Naive thymus-derived CD8-positive, alpha-beta T cell (primary cell): Measurements from ENCODE around the gene STK32C. TPM values are rescaled to one million over a fixed set of nuclear protein-coding genes. Genes with fewer than 3 reads are reported as not detected.
"Not testable (repeated sequence)": the region's sequence is repeated elsewhere in the genome, so short reads cannot be mapped to it uniquely, and the experiment has no call there.

Experiments used
- ATAC-seq, 2 donors: fragments of 150-1000 bp; cut with Tn5 transposase in 1 of 2; sonication (Bioruptor Pico), chemical (Tn5 transposase) in 1 of 2; 1 replicate in 1 of 2; 2 replicates in 1 of 2; pipeline ENCODE4 v1.10.0; 2021; ENCODE audit warnings: mild to moderate bottlenecking in 2 of 2, moderate library complexity in 2 of 2
- POLR2A ChIA-PET: fragments of 350-600 bp; sonication (Branson Sonifier 250); formaldehyde crosslinking; loops from one replicate; lab custom pipeline; 2021; ENCODE audit warnings: antibody characterized with exemption; lab: Charles Lee
- DNase-seq, 10 donors: peaks; one replicate each; pipeline versions ENCODE4 v3.0.0 to v3.0.0-alpha.2; 2020 to 2022
- H3K27ac Mint-ChIP-seq, 10 donors: one replicate each; pipeline ENCODE4 v1.8.0; 2020 to 2022; ENCODE audit warnings: mild to moderate bottlenecking in 10 of 10, mixed read lengths in 10 of 10, moderate library complexity in 4 of 10, inconsistent platforms in 1 of 10
- H3K27me3 Mint-ChIP-seq, 5 donors: one replicate each; pipeline ENCODE4 v1.8.0; 2021 to 2022; ENCODE audit warnings: mixed read lengths in 5 of 5
- H3K36me3 Mint-ChIP-seq, 3 donors: one replicate each; pipeline ENCODE4 v1.8.0; 2020 to 2022; ENCODE audit warnings: mixed read lengths in 3 of 3, mild to moderate bottlenecking in 2 of 3, inconsistent platforms in 1 of 3
- H3K4me1 Mint-ChIP-seq, 4 donors: one replicate each; pipeline ENCODE4 v1.8.0; 2021 to 2022; ENCODE audit warnings: mixed read lengths in 4 of 4
- H3K4me3 Mint-ChIP-seq, 10 donors: one replicate each; pipeline ENCODE4 v1.8.0; 2020 to 2022; ENCODE audit warnings: mild to moderate bottlenecking in 10 of 10, mixed read lengths in 10 of 10, moderate library complexity in 6 of 10, inconsistent platforms in 1 of 10
- H3K9me3 Mint-ChIP-seq, 9 donors: one replicate each; pipeline ENCODE4 v1.8.0; 2020 to 2022; ENCODE audit warnings: mixed read lengths in 9 of 9, mild to moderate bottlenecking in 3 of 9, inconsistent platforms in 1 of 9, moderate library complexity in 1 of 9
- polyA plus RNA-seq, 3 donors: library from polyadenylated mRNA; unstranded; fragments of 300-500 nt; fragmentation: Illumina TruSeq; gene quantifications; one replicate each; pipeline ENCODE4 v1.2.3, GENCODE V29; 2021
- total RNA-seq, 8 experiments: library from RNA in 2 of 8; stranded (reverse) in 2 of 8; gene quantifications; one replicate each; pipeline ENCODE4 v1.2.3 and lab custom pipeline; 2021 to 2026

STK32C gene
- total RNA-seq (10 to 100 TPM; 10.2 to 11.2 TPM), polyA plus RNA-seq (1 to 10 TPM; 5.5 to 6.6 (median 5.8) TPM), total RNA-seq (lab: John Stamatoyannopoulos, UW) (7.9 to 16.5 (median 10.1) reads per million in 6 experiments)

DNA sequence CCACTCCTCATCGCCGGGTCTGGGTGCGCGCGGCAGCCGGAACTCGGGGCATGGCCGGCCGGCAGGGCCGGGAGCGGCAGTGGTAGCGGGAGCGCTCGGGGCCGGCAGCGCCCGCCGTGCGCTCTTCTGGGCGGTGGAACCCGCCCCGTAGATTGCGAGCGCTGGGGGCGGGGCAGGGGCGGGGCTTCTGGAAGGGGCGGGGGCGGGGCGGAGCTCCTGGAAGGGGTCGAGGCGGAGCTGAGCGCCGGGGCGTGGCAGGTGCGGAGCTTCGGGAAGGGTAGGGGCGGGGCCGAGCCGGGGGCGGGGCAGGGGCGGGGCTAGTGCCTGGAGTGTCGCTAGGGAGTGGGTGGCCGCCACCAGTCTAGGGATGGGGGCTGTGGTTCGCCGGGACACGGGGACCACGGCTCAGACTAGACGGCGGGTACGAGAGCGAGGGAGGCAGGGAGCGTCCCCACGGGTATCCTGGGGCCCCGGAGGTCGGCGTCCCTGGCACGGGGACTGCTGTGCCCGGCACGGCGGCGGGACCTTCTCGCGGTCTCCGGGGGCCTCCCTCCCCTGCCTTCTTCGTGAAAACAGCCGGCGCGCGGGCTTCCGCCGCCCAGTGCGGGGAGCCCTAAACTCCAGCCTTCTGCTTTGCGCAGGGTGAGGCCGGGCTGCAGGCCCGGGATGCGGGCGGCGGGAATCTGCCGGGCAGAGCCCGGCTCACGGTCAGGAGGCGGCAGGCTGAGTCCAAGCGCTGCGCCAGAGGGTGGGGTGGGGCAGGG lies at the start of gene STK32C:
Gene STK32C (minus strand): TSS at position 128 of the 764 bp plus-strand sequence. CDS start 117 bp downstream, at position 11.
- peak within 1 kb of the TSS; percentile 82 to 93 (median 86) for H3K4me3 Mint-ChIP-seq
- no peaks in the 10 kb centered on the region for H3K27me3 Mint-ChIP-seq
- no peaks in the 10 kb centered on the region for H3K36me3 Mint-ChIP-seq
- H3K4me1 Mint-ChIP-seq, result peaks cover 6 to 21% (median 14%) of the 10 kb centered on the region in 4 donors
- peak within 1 kb of the TSS in 8 of 10 donors; percentile 29 to 88 (median 52) for H3K27ac Mint-ChIP-seq
- POLR2A ChIA-PET, result no interaction called here
- DNase-seq, result peak; percentile 80 to 96 (median 88)
- peak; percentile 77 to 84 for ATAC-seq
- no peaks in the 10 kb centered on the region for H3K9me3 Mint-ChIP-seq

DNA sequence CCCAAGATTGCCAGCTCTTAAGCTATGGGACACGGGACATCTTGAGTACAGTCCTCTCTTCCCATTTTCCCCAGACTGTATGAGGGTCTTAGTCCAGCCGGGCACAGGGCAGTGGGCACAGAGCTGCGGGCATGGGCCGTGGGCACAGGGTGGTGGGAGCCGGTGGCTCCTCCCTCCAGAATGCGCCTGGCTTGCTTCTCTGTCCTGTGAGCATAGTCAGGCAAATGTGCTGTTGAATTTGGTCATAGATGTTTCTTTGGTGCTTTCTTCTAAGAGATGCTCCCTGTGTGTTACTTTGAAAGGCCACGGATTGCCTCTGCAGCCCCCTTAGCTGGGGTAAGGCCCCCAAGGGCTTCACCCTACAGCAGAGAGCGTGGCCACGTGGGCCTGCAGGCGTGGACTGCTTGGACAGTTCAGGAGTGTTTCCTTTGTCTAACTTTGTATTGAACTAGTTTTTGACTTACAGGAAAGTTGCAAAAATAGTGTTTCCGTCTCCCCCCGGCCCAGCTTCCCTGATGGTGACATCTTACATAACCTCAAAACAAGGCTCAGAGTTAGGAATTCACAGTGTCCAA lies 49.0 kb upstream of the STK32C start:
- Mint-ChIP-seq H3K9me3 (no peaks in the 10 kb centered on the region), H3K36me3 (no peaks in the 10 kb centered on the region), H3K4me1 (peaks cover 3 to 10% (median 5%) of the 10 kb centered on the region in 4 donors), H3K27ac (no peak overlapping the region), H3K4me3 (no peak overlapping the region), H3K27me3 (no peaks in the 10 kb centered on the region)
- ATAC-seq (no peak), DNase-seq (no peak)
- POLR2A ChIA-PET, result no interaction called here

DNA sequence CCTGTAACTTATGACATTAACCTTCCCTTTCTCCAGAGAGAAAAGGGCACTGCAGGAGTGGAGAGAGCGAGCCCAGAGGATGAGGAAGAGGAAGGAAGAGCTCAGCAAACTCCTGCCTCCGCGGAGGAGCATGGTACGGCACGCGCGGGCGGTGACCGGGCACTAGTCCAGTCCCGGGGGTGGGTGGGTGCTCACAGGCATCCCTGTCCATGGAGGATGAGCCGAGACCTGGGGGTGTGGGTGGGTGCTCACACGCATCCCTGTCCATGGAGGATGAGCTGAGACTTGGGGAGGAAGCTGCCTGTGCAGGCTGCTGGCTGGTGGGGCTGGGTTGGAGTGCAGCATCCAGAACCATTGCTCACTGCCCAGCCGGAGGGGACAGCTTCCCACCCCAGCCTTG lies 48.0 kb upstream of the STK32C start:
- DNase-seq, result no peak
- H3K9me3 Mint-ChIP-seq, result no peaks in the 10 kb centered on the region
- H3K27me3 Mint-ChIP-seq, result no peaks in the 10 kb centered on the region
- POLR2A ChIA-PET, result interaction anchor here (0.9 kb wide), 1 partner anchor 22 kb away, joined by 4 read pairs; no protein-coding TSS in a partner anchor
- no peak for ATAC-seq
- H3K36me3 Mint-ChIP-seq, result no peaks in the 10 kb centered on the region
- H3K27ac Mint-ChIP-seq, result no peak overlapping the region
- H3K4me1 Mint-ChIP-seq, result peaks cover 3 to 10% (median 5%) of the 10 kb centered on the region in 4 donors
- H3K4me3 Mint-ChIP-seq, result no peak overlapping the region

DNA sequence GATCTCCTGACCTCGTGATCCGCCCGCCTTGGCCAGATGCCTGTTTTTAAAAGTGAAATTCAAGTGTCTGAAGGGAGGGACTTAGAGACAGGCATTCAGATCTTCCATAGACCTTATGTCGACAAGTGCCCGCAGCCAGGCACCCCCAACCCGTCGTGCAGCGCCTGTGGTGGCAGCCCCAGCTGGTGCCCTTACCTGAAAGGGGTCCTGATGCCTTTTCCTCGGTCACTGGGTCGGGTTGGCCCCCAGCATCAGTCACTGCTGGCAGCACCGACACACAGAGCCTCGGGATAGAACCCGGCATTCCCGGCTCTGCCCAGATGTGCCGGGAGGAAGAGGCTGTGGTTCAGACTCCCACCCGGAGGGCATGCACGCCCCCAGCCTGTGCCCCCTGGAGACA lies 47.5 kb upstream of the STK32C start:
- no peaks in the 10 kb centered on the region for H3K9me3 Mint-ChIP-seq
- H3K4me1 Mint-ChIP-seq, result peaks cover 3 to 10% (median 5%) of the 10 kb centered on the region in 4 donors
- no peaks in the 10 kb centered on the region for H3K36me3 Mint-ChIP-seq
- no peak for ATAC-seq
- no peak overlapping the region for H3K4me3 Mint-ChIP-seq
- no peak overlapping the region for H3K27ac Mint-ChIP-seq
- POLR2A ChIA-PET, result interaction anchor here (0.9 kb wide), 1 partner anchor 23 kb away, joined by 4 read pairs; no protein-coding TSS in a partner anchor
- DNase-seq, result no peak
- no peaks in the 10 kb centered on the region for H3K27me3 Mint-ChIP-seq

GRCh38 chr10:132354356-132355094 lies 46.8 kb upstream of the STK32C start:
- DNase-seq (no peak), ATAC-seq (no peak)
- Mint-ChIP-seq H3K4me1 (peaks cover 3 to 10% (median 6%) of the 10 kb centered on the region in 4 donors), H3K4me3 (no peak overlapping the region), H3K9me3 (no peaks in the 10 kb centered on the region), H3K27ac (no peak overlapping the region), H3K36me3 (no peaks in the 10 kb centered on the region), H3K27me3 (no peaks in the 10 kb centered on the region)
- POLR2A ChIA-PET, result interaction anchor here (0.9 kb wide), 1 partner anchor 23 kb away, joined by 4 read pairs; no protein-coding TSS in a partner anchor

DNA sequence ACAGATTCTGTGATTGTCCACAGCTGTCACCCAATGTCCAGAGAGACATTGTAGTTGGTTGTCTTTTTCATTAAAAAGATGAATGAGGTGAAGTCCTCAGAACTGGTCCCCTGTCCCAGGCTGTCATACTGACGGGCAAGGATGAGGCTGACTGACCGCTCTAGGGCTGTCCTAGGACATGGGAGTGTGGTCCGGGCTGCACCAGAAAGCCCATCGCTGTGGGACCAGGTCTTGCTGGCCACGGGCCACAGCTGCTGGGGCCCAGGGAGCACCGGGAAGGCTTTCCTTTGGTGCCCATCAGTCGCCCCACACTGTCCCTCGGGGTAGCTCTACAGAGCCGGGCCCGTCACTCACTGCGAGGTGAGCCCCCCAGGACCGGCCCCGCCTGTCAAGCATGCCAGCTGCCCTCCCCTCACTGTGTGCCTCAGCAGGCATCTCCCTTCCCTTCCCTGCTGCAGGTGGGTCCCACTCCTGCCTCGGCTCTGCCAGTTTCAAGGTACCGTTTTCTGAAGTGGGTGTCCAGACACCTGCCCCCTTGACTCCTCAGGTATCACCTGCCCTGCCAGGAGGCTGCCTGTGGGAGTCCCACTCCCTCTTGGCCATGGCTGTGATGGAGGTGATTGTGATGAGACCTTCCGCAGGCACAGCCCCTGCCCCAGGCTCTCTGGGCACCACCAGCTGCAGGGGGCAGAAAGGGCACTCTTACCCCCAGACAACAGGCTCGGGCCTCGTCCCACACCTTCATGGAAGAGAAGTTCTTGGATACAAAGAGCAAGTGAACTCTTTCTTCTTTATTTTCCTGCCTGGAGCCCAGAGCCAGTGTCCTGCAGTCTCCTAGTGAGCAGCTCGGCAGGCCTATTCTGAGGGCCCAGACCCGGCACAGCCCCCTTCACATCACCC lies 46.0 kb upstream of the STK32C start:
- peak overlapping the region in 2 of 10 donors; percentile 27 to 76 for H3K27ac Mint-ChIP-seq

DNA sequence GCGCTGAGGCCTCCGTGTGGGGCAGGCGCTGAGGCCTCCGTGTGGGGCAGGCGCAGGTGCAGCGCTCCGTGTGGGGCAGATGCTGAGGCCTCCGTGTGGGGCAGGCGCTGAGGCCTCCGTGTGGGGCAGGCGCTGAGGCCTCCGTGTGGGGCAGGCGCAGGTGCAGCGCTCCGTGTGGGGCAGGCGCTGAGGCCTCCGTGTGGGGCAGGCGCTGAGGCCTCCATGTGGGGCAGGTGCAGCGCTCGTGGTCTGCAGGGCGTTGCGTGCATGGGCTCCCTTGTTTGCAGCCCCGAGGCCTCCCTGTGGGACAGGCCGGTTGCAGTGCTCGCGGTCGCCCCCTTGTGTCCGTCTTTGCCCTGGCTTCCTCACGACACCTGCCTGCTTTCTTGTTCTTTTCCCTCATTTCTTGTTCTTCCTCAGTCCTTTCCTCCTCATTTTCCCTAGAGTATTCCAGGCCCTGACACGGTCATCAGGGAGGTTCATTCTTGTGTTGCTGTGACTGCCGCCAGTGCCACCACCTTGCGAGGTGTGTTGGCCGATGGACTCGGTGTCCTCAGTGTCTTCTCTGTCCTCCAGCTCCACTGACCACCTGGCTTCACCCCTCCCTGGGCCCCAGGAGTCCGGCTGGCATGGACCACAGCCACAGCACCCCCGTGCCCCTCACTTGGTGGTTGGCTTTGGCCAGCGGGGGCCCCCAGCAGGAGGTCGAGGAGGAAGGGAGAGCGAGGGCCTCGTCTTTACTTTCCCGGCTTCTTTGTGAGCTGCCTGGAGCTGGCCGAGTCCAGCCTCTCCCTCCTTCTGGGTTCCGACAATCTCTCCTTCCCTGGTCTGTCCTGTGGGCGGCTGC lies 44.9 kb upstream of the STK32C start:
- H3K9me3 Mint-ChIP-seq, H3K36me3 Mint-ChIP-seq, H3K4me1 Mint-ChIP-seq, H3K27me3 Mint-ChIP-seq, POLR2A ChIA-PET, H3K4me3 Mint-ChIP-seq: not testable (repeated sequence)
- ATAC-seq, result peak; percentile 61 to 67
- H3K27ac Mint-ChIP-seq, result peak overlapping the region in 3 of 10 donors; percentile 65 to 76 (median 66)
- DNase-seq, result peak; percentile 43 to 83 (median 71)

More for the DNA sequence above, 46.0 kb upstream of the STK32C start:
- Mint-ChIP-seq H3K4me1 (peaks cover 3 to 10% (median 6%) of the 10 kb centered on the region in 4 donors), H3K9me3 (no peaks in the 10 kb centered on the region), H3K4me3 (no peak overlapping the region), H3K36me3 (no peaks in the 10 kb centered on the region), H3K27me3 (no peaks in the 10 kb centered on the region)
- ATAC-seq, result no peak
- no peak for DNase-seq
- POLR2A ChIA-PET, result no interaction called here

GRCh38 chr10:132351611-132352010 lies 43.9 kb upstream of the STK32C start:
- no peak overlapping the region for H3K4me3 Mint-ChIP-seq
- DNase-seq (no peak), ATAC-seq (no peak)
- no peak overlapping the region for H3K27ac Mint-ChIP-seq
- H3K4me1 Mint-ChIP-seq, result peaks cover 3 to 10% (median 7%) of the 10 kb centered on the region in 4 donors
- no peaks in the 10 kb centered on the region for H3K27me3 Mint-ChIP-seq
- H3K9me3 Mint-ChIP-seq, result no peaks in the 10 kb centered on the region
- H3K36me3 Mint-ChIP-seq, result peaks cover 0 to 7% (median 0%) of the 10 kb centered on the region in 3 donors
- POLR2A ChIA-PET, result interaction anchor here (1.5 kb wide), 1 partner anchor 122 kb away, joined by 3 read pairs; no protein-coding TSS in a partner anchor

DNA sequence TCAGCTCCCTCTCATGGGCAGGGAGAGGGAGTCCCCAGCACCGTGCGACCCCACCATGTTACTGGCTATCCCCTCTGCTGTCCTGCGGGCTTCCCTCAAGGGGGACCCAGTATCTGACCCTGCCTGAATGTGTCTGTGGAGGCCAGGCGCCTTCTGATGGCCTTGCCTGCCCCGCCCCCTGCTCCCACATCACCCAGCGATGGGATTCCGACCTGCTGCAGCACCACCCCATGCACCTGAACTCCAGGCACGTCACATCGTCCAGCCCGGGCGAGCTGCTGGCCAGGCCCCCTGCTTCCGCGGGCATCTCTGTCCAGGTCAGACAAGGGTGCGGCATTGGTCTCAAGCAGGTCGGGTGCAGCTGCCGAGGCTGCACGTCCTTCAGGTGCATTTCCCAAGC lies 43.2 kb upstream of the STK32C start:
- Mint-ChIP-seq H3K4me1 (peaks cover 3 to 10% (median 7%) of the 10 kb centered on the region in 4 donors), H3K9me3 (no peaks in the 10 kb centered on the region), H3K4me3 (no peak overlapping the region), H3K27ac (no peak overlapping the region), H3K27me3 (no peaks in the 10 kb centered on the region), H3K36me3 (peaks cover 0 to 7% (median 0%) of the 10 kb centered on the region in 3 donors)
- DNase-seq (peak in 1 of 10 donors; percentile 45), ATAC-seq (no peak)
- POLR2A ChIA-PET, result interaction anchor here (1.5 kb wide), 1 partner anchor 121 kb away, joined by 3 read pairs; no protein-coding TSS in a partner anchor

DNA sequence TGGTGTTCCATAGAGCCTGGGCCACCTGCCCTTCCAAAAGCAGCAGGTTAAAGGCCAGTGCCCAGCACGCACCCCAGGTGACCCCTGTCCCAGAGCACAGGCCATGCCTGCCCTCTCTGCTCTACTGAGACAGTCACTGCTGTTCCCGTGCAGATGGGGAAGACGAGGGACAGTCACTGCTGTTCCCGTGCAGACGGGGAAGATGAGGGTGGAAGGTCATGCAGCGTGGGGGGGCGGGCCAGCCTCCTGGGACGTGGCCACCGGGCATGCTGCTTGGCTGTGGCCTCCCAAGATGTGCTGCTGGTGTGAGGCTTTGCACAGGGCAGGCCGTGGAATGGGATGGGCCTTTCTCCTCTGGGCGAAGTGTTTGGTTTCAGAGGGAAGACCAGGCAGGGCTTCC lies 42.6 kb upstream of the STK32C start:
- Mint-ChIP-seq H3K27me3 (no peaks in the 10 kb centered on the region), H3K4me1 (peaks cover 3 to 10% (median 7%) of the 10 kb centered on the region in 4 donors), H3K27ac (peak overlapping the region in 1 of 10 donors; percentile 82), H3K9me3 (no peaks in the 10 kb centered on the region), H3K4me3 (no peak overlapping the region), H3K36me3 (peaks cover 0 to 10% (median 2%) of the 10 kb centered on the region in 3 donors)
- peak in 1 of 10 donors; percentile 44 for DNase-seq
- no peak for ATAC-seq
- POLR2A ChIA-PET, result interaction anchor here (1.5 kb wide), 1 partner anchor 121 kb away, joined by 3 read pairs; no protein-coding TSS in a partner anchor

DNA sequence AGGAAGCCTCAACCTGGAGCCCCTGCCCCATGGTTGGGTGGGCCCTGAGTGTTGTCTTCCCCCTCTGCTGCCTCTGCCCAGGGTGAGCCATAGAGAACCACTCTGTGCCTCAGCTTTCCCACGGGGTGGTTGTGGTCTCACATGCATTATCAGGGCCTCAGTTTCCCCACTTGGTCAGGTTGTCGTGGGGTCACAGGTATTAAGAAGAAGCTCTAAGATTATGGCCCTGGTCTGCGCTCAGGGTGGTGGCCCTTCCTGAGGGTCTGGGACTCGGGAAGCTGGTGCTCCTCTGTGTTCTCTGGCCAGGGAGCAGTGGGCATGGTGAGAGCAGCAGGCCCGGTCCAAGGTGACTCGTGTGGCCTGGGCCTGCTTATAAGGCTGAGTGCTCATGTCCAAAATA lies 42.0 kb upstream of the STK32C start:
- H3K9me3 Mint-ChIP-seq, result no peaks in the 10 kb centered on the region

More for the DNA sequence above, 42.0 kb upstream of the STK32C start:
- POLR2A ChIA-PET, result no interaction called here
- H3K36me3 Mint-ChIP-seq, result peaks cover 0 to 13% (median 5%) of the 10 kb centered on the region in 3 donors
- H3K4me3 Mint-ChIP-seq, result no peak overlapping the region
- H3K27me3 Mint-ChIP-seq, result no peaks in the 10 kb centered on the region
- H3K4me1 Mint-ChIP-seq, result peaks cover 3 to 10% (median 7%) of the 10 kb centered on the region in 4 donors
- DNase-seq (peak in 1 of 10 donors; percentile 52), ATAC-seq (no peak)
- no peak overlapping the region for H3K27ac Mint-ChIP-seq
